Measurements from ENCODE around the gene DOCK2.
"Not testable (repeated sequence)": the region's sequence is repeated elsewhere in the genome, so short reads cannot be mapped to it uniquely, and the experiment has no call there.

Gene DOCK2

DNA sequence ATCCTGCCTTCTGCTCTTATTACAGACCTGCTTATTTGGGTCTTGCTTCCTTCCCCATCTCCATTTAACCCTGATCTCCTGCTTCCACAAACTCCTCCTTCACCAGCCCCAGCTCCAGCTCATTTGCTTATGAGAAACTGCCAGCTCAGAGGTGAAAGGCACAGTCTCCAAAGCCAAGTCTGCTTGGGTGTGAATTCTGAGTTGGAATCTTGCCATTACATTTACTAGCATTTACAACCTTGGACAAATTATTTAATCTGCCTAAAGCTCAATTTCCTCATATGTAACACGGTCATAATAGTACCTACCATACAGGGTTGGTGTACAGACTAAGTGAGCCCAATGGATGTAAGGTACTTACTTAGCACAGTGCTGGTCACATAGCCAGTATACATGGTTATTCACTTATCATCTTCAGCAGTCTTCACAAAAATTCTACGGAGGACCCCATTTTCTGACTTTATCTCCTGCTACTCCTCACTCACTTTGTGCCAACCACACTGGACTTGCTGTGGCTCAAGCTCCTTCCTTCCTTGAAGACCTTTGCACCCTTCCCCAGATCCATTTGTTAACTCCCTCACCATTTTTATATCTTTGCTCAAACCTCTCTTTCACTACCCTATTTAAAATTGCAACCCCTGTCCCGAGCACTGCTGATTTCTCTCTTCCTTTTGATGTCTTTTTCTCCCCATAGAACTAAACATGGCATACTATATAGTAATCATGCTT lies 86.2 kb downstream of the DOCK2 start:
- no peak for DNase-seq

DNA sequence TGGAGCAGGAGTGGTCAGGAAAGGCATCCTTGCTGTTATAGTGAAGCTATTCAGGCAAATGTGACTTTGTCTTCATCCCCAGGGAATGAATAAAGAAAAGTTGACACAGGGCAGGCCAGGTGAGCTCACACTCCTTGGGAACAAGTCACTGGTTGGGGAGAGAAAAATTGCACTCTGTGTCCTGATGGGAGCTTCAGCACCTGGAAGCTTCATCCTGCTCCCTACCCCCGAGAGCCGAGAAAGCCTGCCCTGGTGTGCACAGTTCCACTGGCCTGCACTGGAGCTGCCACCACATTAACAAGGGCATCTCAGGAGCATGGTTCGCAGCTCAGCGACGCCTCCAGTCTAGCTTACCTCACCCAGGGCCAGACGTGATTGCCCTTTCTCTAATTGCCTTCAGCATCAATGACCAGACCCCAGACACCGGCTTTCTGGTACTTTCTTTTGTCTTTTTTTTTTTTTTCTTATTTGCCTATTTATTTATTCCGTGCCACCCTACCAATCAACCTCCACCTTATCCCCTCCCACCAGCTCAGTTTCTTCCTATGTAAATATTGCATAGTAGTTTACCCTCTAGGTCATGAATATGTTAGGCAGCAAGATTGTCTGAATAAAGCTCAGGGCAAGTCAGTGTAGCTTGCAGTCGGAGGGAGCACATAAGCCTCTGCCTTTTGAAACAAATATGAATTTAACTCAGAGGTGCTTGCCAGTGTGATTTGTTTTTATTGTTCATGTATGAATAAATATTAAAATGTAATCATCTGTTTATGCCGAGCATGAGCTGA lies 87.4 kb downstream of the DOCK2 start:
- DNase-seq = no peak

DNA sequence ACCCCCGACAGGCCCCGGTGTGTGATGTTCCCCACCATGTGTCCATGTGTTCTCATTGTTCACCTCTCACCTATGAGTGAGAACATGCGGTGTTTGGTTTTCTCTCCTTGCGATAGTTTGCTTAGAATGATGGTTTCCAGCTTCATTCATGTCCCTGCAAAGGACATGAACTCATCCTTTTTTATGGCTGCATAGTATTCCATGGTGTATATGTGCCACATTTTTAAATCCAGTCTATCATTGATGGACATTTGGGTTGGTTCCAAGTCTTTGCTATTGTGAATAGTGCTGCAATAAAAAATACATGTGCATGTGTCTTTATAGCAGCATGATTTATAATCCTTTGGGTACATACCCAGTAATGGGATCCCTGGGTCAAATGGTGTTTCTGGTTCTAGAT lies 88.6 kb downstream of the DOCK2 start:
- not testable (repeated sequence) for DNase-seq

DNA sequence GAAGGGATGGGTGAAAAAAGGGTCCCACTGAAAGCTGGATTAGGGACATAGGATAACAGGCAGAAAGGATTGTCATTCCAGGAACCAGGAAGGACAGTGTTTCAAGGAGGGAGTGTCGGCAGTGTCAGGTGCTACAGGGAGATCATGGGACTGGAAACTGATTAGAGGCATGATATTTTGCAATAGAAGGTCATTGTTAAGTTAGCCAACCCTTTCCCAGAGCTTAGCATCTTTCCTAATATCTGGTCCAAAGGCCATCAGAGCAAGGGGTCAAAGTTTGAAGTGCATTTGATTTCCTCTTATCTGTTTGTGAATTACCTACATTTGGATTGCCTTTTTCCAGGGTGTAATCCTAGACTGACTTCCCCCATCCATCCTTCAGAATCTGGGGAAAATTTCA lies 91.3 kb downstream of the DOCK2 start:
- DNase-seq = no peak

DNA sequence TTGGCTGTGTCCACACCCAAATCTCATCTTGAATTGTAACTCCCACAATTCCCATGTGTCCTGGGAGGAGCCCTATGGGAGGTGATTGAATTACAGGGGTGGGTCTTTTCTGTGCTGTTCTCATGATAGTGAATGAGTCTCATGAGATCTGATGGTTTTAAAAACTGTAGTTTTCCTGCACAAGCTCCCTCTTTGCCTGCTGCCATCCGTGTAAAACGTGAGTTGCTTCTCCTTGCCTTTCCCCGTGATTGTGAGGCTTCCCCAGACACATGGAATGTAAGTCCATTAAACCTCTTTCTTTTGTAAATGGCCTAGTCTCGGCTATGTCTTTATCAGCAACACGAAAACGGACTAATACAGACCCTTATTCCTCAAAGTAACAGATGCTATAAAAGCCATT lies 94.1 kb downstream of the DOCK2 start:
- no peak for DNase-seq

DNA sequence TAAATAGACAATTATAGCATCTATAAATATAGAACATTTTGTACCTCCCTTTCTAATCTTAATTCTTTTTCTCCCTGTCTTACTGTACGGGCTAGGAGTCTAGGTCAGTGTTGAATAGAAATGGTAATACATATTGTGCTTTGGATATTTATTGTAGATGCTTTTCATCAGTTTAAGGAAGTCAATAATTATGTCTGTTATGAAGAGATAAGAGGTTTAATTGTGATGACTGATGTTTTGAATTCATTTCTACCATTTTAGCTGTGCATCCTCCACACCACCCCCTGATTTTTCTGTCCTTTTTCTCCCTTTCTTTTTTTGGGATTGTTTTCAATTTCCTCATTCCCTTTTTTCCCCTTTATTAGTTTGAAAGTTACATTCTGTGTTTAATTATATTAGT lies 95.8 kb downstream of the DOCK2 start:
- no peak for DNase-seq

DNA sequence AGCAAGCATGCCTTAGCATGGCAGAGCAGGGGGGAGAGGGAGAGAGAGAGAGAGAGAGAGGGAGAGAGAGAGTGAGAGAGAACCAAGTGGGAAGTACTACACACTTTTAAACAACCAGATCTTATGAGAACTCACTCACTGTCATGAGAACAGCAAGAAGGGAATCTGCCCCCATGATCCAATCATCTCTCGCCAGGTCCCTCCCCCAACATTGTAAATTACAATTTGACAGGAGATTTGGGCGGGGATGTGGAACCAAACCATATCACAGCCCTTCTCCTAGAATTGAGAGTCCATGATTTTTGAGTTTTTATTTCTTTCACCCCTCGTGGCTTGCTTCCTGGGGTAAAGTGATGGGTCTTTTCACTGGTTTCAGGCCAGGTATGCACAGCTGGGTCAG lies 98.8 kb downstream of the DOCK2 start:
- no peak for DNase-seq

DNA sequence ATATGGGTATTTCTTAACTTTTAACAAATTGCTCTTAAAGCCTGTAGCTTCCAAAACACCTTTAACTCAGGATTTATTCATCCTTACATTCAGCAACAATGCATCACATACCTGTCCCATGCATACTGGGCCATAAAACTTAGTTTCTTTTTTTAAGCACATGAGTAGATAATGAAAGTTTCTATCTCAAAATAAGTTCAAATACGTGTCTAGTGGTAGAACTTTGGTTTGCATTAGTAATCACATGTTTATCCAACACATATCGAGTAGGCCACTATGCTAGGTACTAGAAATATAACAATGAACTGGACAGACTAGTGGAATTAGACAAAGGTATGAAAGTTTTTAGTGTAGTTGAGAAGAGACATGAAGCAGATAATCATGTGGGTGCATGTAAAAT lies 99.6 kb downstream of the DOCK2 start:
- DNase-seq = no peak

DNA sequence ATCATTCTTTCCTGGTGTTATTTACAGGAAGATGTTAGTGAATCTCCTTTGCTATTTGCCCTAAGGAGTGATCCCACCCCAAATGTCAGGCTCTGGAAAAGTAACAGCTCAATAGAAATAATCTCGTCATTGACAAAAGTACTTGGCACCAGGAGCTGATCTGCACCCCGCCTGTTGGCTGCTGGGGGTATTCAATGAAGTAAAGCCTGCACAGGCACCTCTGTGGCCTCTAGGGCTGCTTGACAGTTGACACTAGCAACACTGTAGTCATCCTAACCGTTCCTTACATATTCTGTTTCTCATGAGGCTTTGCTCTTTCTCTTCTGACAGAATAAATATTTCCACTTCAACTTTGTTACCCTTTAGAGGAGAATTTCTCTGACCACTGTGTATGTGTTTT lies 103.4 kb downstream of the DOCK2 start:
- no peak for DNase-seq

DNA sequence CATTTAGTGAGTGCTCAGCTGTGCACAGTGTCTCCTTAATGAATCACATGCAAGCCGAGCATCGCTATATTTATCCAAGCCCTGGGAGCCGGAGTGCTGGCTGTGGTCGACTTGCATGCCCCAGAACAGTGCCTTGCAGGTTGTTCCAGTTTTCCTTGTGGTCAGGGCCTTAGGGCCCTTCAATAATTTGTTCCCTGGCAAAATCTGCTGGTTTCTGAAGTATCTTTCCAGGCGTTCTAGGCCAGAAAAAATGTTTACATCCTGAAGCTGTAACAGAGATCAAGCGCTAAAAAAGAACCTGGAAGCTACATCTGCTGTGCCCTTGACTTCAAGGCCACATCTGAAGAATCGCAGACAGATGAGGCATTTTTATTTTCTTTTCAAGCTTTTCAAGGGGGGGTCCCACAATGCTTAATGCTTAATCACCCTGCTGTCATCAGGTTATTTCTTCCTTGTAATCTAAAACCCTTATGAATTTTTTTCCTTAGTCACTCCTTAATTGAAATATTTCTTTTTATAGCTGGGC lies 105.8 kb downstream of the DOCK2 start:
- no peak for DNase-seq

DNA sequence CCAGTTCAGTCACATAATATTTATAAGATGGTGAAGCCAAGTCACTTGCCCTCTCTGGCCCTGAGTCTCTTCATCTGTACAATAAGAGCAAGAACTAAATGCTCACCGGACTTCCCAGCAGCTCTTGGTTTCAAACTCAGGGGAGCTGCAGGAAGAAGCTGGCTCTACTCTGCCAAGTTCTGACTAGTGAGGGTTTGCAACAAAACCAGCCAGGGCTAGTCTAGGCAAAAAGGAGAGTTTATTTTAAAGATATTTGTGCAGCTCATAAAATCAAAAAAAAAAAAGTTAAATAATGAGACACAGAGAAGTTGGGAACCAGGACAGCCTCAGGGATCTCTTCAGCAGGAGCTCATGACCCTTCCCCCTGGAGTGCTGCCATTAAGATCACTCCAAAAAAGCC lies 107.3 kb downstream of the DOCK2 start:
- DNase-seq = no peak

DNA sequence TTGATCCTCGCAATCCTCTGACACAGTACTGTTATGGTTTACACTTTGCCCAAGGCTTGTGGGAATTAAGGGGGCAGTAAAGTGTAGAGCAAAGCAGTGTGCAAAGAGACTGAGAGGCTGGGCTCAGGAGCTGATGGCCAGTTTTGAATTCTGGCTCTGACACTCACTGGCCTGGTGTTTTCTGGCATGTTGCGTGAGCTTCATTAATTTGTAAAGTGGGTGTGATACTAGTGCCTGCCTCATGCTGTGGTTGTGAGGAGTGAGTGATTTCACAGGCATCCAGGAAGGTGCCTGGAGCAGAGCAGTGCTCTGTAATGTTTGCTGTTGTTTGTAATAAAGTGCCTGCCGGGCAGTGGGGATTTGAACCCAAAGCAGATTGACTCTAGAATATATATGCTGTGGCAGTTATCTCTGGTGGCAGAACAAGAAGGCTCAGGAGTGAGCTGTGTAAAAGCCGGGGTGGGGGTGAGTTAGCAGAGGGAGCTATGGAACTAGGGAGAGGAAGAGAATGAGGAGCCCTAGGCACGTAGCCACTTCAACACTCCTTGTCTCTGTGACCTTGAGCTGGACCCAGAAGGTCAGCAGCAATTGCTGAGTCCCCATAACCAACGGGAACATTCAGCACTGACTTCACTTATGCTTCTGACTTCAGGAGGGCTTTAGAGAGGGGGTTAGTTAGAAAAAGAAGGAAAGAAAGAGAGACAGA lies 108.5 kb downstream of the DOCK2 start:
- no peak for DNase-seq

DNA sequence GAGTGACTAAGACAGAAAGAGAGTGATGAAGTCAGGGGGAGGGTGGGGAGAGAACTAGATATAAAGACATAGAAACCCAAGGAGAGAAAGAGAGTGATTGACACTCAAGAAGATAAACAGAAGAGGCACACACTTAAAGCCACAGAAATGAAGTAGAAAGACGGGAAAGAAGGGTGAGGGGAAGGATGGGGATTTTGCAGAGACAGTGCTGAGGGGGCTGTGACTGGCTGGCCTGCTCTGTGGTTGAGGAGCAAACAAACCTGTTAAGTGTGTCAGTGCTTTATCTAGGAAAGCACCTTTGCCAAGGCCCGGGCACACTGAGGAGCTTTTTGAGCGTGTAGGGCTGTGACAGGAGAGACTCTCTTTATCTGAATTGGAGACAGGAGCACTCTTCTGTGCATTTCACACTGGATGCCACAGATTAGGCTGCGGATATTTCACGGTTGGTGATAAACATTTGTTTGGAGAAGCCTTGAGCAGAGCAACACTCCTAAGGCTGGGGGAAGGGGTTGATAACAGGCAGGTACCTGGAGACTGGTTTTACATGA lies 109.1 kb downstream of the DOCK2 start:
- DNase-seq = no peak

DNA sequence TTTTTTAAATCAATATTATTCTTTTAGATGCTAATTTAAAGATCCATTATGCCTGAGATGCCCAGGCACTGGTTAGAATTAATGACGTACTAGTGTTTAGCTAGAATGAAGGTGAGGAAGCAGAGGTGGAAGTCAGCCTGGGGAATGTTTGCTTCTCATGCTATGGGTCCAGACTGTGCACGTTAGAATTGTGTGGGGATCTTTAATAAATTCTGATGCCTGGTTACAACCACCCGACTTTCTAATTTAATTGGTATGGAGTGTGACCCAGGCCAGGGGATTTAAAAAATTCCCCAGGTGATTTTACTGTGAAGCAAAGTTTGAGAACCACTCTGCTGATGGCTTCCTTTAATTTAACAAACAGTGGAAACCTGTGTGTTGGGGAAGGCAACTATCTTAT lies 111.1 kb downstream of the DOCK2 start:
- DNase-seq = no peak

DNA sequence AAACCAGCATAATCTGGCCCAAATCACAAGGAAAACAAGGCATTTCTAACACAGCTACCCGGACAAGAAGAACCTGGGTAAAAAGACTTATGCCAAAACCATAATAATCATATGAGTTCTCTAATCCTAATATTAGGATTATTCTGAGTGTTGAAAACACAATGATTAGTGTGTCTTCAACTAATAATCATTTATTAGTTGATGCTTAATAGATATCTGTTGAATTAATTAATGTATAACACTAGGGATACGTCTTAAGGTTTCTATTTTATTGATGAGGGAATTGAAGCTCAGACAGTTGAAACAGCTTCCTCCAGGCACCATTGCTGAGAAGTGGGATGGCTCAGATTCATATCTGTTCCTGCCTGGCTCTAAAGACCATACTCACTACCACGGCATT lies 112.2 kb downstream of the DOCK2 start:
- DNase-seq = no peak

DNA sequence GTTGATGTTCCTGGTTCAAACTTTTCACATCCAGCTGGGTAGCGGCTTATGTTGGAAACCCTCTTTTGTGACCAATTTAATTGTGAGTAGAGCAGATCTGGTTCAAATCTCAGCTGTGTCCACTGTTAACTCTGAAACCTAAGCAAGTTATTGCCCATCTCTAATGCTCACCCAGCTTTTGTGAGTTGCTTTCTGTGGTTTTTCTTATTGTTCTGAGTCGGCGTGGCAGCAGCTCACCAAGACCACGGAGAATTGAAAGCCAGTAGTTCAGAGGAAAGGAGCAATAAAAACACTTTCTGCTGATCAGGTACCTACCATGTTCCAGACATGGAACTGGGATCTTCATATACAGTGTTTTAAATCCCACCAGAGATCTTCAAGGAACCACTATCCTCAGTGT lies 114.4 kb downstream of the DOCK2 start:
- DNase-seq = no peak

DNA sequence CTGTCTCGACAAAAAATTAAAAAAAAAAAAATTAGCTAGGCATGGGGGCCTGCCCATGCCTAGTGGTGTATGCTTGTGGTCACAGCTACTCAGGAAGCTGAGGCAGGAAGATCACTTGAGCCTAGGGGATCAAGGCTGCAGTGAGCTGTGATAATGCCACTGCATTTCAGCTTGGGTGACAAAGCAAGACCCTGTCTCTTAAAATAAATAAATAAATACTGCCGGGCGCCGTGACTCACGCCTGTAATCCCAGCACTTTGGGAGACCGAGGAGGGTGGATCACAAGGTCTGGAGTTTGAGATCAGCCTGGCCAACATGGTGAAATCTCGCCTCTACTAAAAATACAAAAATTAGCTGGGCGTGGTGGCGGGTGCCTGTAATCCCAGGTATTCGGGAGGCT lies 115.5 kb downstream of the DOCK2 start:
- DNase-seq = not testable (repeated sequence)

DNA sequence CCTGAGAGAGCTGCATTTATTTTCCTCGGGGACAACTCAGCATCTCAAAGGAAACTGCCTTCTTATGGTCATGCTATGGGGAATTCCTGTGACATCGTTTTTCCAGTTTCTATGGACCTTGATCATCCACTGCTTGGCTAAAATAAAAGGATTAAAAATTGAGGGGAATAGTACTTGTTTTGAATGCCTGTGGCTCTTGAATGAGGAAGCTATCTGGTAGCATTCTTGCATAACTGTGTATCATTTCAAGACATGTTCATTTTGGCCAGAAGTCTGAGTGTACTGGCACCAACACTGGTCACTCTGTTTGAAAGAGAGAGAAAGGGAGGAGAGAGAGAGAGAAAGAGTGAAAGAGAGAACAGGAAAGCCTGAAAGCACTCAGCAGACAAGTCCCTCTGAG lies 116.7 kb downstream of the DOCK2 start:
- no peak for DNase-seq

DNA sequence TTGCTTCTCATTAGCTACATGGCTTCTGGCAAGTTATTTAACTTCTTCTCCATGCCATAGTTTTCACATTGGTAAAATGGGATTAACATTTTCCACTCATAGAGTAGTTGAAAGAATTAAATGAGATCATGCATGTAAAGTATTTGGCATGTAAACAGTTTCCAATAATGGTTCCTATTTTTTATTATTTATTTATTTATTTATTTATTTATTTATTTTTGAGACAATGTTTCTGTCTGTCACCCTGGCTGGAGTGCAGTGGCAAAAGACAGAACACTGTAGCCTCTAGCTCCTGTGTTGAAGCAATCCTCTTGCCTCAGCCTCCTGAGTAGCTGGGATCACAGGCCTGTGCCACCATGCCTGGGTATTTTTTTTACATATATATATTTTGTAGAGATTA lies 117.7 kb downstream of the DOCK2 start:
- no peak for DNase-seq

DNA sequence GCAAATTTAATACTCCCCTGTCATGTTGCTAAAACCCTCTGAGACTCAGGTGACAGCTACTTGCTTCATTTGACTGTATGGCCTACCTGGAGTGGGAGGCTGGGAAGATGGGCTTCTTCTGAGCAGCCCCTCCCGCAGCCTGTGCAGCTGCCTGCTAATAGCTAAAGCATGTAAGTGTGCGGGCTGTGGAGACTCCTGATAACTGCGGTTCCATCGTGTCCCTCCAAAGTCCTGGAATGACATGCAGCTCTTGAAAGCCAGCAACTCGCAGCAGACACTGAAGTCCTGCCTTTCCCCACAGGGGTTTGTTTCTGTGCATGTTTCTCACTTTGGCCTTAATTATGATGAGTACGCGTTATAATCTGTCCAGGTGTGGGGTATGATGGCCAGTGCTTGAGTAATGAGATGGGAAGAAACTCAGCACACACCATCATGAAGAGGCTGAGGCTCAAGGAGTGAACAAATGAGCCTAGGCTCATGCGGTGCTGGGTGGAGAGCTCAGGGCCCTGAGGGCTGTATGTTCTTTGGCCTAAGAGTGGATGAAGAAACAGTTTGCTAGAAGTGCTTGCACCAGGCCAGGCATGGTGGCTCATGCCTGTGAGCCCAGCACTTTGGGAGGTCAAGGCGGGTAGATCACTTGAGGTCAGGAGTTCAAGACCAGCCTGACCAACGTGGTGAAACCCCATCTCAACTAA lies 119.1 kb downstream of the DOCK2 start:
- no peak for DNase-seq

DNA sequence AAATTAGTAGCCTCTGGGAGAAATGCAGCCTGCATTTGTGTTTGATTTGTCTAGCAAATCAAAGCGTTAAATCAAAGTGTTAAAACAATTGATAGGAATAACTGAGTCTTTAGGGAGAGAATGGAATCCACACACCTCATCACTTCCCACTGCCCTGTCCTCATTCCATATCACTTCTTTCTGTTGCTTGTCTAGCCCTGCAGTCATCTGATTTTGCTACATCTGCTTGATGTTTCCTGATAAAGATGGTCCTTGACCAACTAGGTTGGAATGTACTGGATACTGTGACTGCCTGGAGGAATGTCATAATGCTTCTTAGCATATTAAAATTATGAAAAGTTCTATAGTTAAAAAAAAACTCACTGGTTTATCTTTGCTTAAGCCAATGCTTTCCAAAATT lies 119.9 kb downstream of the DOCK2 start:
- DNase-seq = no peak

DNA sequence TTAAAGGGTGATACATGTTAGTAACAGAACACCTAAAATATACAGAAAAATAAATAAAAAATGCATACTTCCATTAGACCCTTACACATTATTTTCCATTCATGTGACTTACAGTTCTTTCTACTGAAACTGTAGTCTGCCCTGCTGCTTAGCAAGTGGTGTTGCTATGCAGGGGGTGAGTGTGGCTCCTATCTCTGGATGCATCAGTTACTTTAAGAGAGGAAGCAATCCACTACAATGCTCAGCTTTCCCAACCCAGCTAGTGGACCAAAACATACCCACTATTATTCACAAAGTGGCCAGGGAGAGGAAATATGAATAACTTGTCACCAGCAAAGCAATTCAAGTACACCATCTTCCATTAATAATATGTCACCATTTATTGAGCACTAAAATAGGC lies 121.8 kb downstream of the DOCK2 start:
- no peak for DNase-seq

DNA sequence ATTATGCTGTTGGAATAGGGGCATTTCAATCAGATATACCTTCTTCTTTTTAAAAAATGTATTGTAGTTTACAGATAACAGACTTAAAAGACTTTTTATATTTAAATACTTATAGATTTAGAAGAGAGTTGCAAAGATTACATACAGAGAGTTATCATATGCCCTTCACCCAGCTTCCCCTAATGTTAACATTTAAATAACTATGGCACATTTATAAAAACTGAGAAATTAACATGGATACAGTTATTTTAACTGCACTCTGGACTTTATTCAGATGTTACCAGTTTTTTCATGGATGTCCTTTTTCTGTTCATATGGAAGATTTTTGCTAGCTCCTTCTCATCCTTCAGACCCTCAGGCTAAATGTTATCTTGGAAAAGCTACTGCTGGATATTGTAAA lies 123.2 kb downstream of the DOCK2 start:
- no peak for DNase-seq

All from activated T-cell treated with anti-CD3 and anti-CD28 coated beads, Interleukin-2, amount 50 U/mL, for 1 hour (primary cell).